H9 (cell line): ENCODE measurements around the gene HS6ST1. TPM values are rescaled to one million over a fixed set of nuclear protein-coding genes. Genes with fewer than 3 reads are reported as not detected.

Experiments used
- DNase-seq: peaks from one replicate; pipeline ENCODE4 v3.0.0-alpha.2; 2017
- H2AFZ ChIP-seq: one replicate; pipeline ENCODE4 v1.6.1; 2013; ENCODE audit warnings: mild to moderate bottlenecking, low read length, control low read depth, moderate library complexity
- H2AK5ac ChIP-seq: 2 replicates; pipeline ENCODE4 v1.6.1; 2013; ENCODE audit warnings: low read length, control low read depth, mixed read lengths; ENCODE audit not compliant: insufficient read length
- H2BK120ac ChIP-seq: one replicate; pipeline ENCODE4 v1.6.1; 2013; ENCODE audit warnings: low read depth, mild to moderate bottlenecking, low read length, control low read depth, inconsistent platforms; ENCODE audit not compliant: poor library complexity, severe bottlenecking
- H2BK12ac ChIP-seq: 2 replicates; pipeline ENCODE4 v1.6.1; 2013; ENCODE audit warnings: low read length, control low read depth, mixed read lengths, low read depth; ENCODE audit not compliant: insufficient read length
- H2BK15ac ChIP-seq: 2 replicates; pipeline ENCODE4 v1.6.1; 2013; ENCODE audit warnings: low read depth, low read length, control low read depth
- H2BK20ac ChIP-seq: one replicate; pipeline ENCODE4 v1.6.1; 2013; ENCODE audit warnings: low read depth, mild to moderate bottlenecking, low read length, control low read depth, inconsistent platforms; ENCODE audit not compliant: poor library complexity, severe bottlenecking
- H2BK5ac ChIP-seq: 2 replicates; pipeline ENCODE4 v1.6.1; 2013; ENCODE audit warnings: low read length, control low read depth, mixed read lengths; ENCODE audit not compliant: insufficient read length
- H3K14ac ChIP-seq: 2 replicates; pipeline ENCODE4 v1.6.1; 2013; ENCODE audit warnings: low read length, control low read depth; ENCODE audit not compliant: insufficient read depth
- H3K18ac ChIP-seq: 2 replicates; pipeline ENCODE4 v1.6.1; 2013; ENCODE audit warnings: low read depth, mild to moderate bottlenecking, mixed read lengths, low read length, control low read depth; ENCODE audit not compliant: insufficient read length
- H3K23ac ChIP-seq: 2 replicates; pipeline ENCODE4 v1.6.1; 2013; ENCODE audit warnings: low read length, control low read depth, mixed read lengths, low read depth; ENCODE audit not compliant: insufficient read length
- H3K23me2 ChIP-seq: 2 replicates; pipeline ENCODE4 v1.6.1; 2013; ENCODE audit warnings: low read depth, mild to moderate bottlenecking, mixed read lengths, low read length, control low read depth; ENCODE audit not compliant: insufficient read length, poor library complexity, severe bottlenecking
- H3K27ac ChIP-seq: 2 replicates; pipeline ENCODE4 v1.5.1; 2013; ENCODE audit warnings: low read length, control low read depth, mixed read lengths, low read depth; ENCODE audit not compliant: insufficient read length
- H3K27me3 ChIP-seq: 2 replicates; pipeline ENCODE4 v1.6.1; 2013; ENCODE audit warnings: low read length, control low read depth, inconsistent platforms; ENCODE audit not compliant: insufficient read depth
- H3K4ac ChIP-seq: 2 replicates; pipeline ENCODE4 v1.6.1; 2013; ENCODE audit warnings: low read depth, mild to moderate bottlenecking, control low read depth, inconsistent platforms, low read length, moderate library complexity
- H3K4me1 ChIP-seq: 2 replicates; pipeline ENCODE4 v1.6.1; 2013; ENCODE audit warnings: low read length, control low read depth, inconsistent platforms; ENCODE audit not compliant: insufficient read depth
- H3K4me2 ChIP-seq: 2 replicates; pipeline ENCODE4 v1.6.1; 2013; ENCODE audit warnings: low read length, control low read depth, mixed read lengths; ENCODE audit not compliant: insufficient read length, insufficient read depth
- H3K56ac ChIP-seq: 2 replicates; pipeline ENCODE4 v1.6.1; 2013; ENCODE audit warnings: low read depth, mild to moderate bottlenecking, mixed read lengths, low read length, control low read depth; ENCODE audit not compliant: insufficient read length
- H3K79me1 ChIP-seq: 2 replicates; pipeline ENCODE4 v1.6.1; 2013; ENCODE audit warnings: low read depth, mild to moderate bottlenecking, moderate library complexity, low read length, control low read depth, inconsistent platforms; ENCODE audit not compliant: insufficient read depth, poor library complexity, severe bottlenecking
- H3K79me2 ChIP-seq: 2 replicates; pipeline ENCODE4 v1.6.1; 2013; ENCODE audit warnings: low read length, control low read depth, inconsistent platforms; ENCODE audit not compliant: insufficient read depth
- H3K9ac ChIP-seq: 2 replicates; pipeline ENCODE4 v1.6.1; 2013; ENCODE audit warnings: low read length, control low read depth, mixed read lengths; ENCODE audit not compliant: insufficient read length; ENCODE audit errors: extremely low read depth
- H3K9me3 ChIP-seq: one replicate; pipeline ENCODE4 v1.6.1; 2013; ENCODE audit warnings: low read depth, low read length, inconsistent platforms; ENCODE audit not compliant: control insufficient read depth
- H3T11ph ChIP-seq: one replicate; pipeline ENCODE4 v1.6.1; 2013; ENCODE audit warnings: mild to moderate bottlenecking, low read length, control low read depth, inconsistent platforms
- H4K20me1 ChIP-seq: one replicate; pipeline ENCODE4 v1.6.1; 2013; ENCODE audit not compliant: control insufficient read depth, insufficient read length, insufficient read depth
- H4K5ac ChIP-seq: 2 replicates; pipeline ENCODE4 v1.6.1; 2013; ENCODE audit warnings: low read depth, mild to moderate bottlenecking, mixed read lengths, low read length, control low read depth; ENCODE audit not compliant: insufficient read length
- H4K8ac ChIP-seq: replicated peaks from 2 replicates; pipeline ENCODE4 v1.6.1; 2013; ENCODE audit warnings: low read length, control low read depth, mixed read lengths, low read depth; ENCODE audit not compliant: insufficient read length
- H4K91ac ChIP-seq: 2 replicates; pipeline ENCODE4 v1.6.1; 2013; ENCODE audit warnings: low read depth, mild to moderate bottlenecking, moderate library complexity, mixed read lengths, low read length, control low read depth; ENCODE audit not compliant: insufficient read length
- H3K27ac Mint-ChIP-seq, 3 experiments: 2 replicates in 2 of 3; 3 replicates in 1 of 3; pipeline ENCODE4 v1.8.0; 2020 to 2021; ENCODE audit warnings: mixed read lengths in 3 of 3, mild to moderate bottlenecking in 1 of 3, moderate library complexity in 1 of 3
- H3K27me3 Mint-ChIP-seq: 2 replicates; pipeline ENCODE4 v1.8.0; 2021; ENCODE audit warnings: low read depth, mild to moderate bottlenecking, moderate library complexity, mixed read lengths
- H3K36me3 Mint-ChIP-seq, 3 experiments: 2 replicates in 2 of 3; 3 replicates in 1 of 3; pipeline ENCODE4 v1.8.0; 2020 to 2021; ENCODE audit warnings: low read depth in 3 of 3, mixed read lengths in 3 of 3; ENCODE audit not compliant: insufficient read depth in 1 of 3
- H3K4me1 Mint-ChIP-seq, 2 experiments: 2 replicates each; pipeline ENCODE4 v1.8.0; 2020; ENCODE audit warnings: mixed read lengths in 2 of 2
- H3K4me3 Mint-ChIP-seq, 2 experiments: 2 replicates in 1 of 2; 3 replicates in 1 of 2; pipeline ENCODE4 v1.8.0; 2020 to 2021; ENCODE audit warnings: mild to moderate bottlenecking in 2 of 2, mixed read lengths in 2 of 2, moderate library complexity in 1 of 2
- H3K9me3 Mint-ChIP-seq, 2 experiments: 2 replicates in 1 of 2; 3 replicates in 1 of 2; pipeline ENCODE4 v1.8.0; 2020; ENCODE audit warnings: mild to moderate bottlenecking in 2 of 2, mixed read lengths in 2 of 2, moderate library complexity in 1 of 2
- CTCF ChIP-seq: fragments of 200-600 bp; sonication (generic); conservative IDR thresholded peaks from 3 replicates; pipeline ENCODE4 v1.8.0; 2021; ENCODE audit warnings: antibody characterized with exemption, mild to moderate bottlenecking
- WGBS: extraction: QIAGEN DNeasy Blood & Tissue Kit; methylation state at CpG from one replicate; pipeline ENCODE4 v1.1.7; 2013; ENCODE audit warnings: missing lambda C conversion rate, low lambda C conversion rate, mixed read lengths; ENCODE audit not compliant: insufficient read length; ENCODE audit errors: extremely low coverage; 5-methylcytosine and 5-hydroxymethylcytosine counted together
- total RNA-seq: library from RNA; stranded (reverse); gene quantifications from 2 replicates; pipeline ENCODE4 v1.2.1, GENCODE V29; 2021

The HS6ST1 gene
- total RNA-seq, 1 experiment from 2014 or later = 60.2 TPM

DNA sequence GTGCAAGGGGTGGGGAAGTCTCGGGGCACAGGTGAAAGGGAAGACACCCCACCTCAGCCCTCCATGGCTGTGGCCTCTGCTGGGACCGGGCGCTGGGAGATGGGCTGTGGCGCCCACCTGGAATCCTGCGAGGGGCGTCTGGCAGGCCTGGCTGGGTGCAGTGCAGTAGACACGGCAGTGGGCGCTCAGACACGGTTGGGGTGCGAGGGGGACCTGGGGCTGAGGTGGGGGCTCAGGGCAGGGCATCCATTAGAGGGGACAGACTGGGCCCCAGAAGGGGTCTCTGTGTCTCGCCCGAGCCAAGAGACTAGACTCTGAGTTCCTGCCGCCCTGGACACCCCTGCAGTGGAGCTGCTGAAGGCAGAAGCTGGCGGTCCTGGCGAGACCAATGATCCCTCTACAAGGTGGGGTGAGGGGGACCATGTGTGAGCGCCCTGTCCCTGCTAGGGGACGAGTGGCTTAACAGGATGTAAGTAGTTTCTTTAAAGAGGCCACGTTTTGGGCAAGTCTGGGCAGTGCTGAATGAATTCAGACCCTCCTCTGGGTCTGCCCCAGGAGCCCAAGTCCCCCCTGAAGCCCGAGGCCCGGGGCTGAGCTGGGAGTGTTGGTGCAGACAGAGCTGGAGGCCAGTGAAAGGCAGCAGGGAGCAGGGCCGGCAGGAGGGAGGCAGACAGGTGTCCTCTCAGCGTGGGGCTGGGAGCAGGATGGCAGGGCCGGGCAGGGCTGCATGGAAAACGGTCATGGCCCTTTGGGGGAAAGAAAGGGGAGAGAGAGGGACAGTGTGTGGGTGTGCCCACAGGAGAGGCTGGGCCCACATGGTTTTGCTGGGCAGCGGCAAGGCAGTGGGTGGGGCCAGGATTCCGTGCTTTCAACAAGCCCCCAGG, 57.2 kb downstream of the HS6ST1 start:
- WGBS = no CpG with 5 or more reads among the region's 26 CpGs
- no peaks in the 10 kb centered on the region for H3K23me2 ChIP-seq
- DNase-seq = peak; percentile 37
- H3K79me1 ChIP-seq = no peaks in the 10 kb centered on the region
- no peaks in the 10 kb centered on the region for H3K9me3 ChIP-seq
- TF ChIP-seq CTCF = no peak
- H2BK20ac ChIP-seq = no peak overlapping the region
- peaks cover 3% of the 10 kb centered on the region for H3K27me3 Mint-ChIP-seq
- no peak overlapping the region for H4K5ac ChIP-seq
- no peak overlapping the region for H2AK5ac ChIP-seq
- H2BK5ac ChIP-seq = no peak overlapping the region
- H3K9ac ChIP-seq = no peak overlapping the region
- H3T11ph ChIP-seq = no peak overlapping the region
- H4K8ac ChIP-seq = no peak overlapping the region
- peaks cover 33 to 37% of the 10 kb centered on the region in 2 experiments for H3K4me1 Mint-ChIP-seq
- peaks cover 9% of the 10 kb centered on the region; the same call in 1 of the 2 replicates for H3K4me1 ChIP-seq
- H2BK120ac ChIP-seq = no peak overlapping the region
- H3K27ac ChIP-seq = no peak overlapping the region
- H3K36me3 Mint-ChIP-seq = peaks cover 1 to 7% (median 5%) of the 10 kb centered on the region in 3 experiments; a peak in 4 of 7 replicates
- H4K20me1 ChIP-seq = no peaks in the 10 kb centered on the region
- H3K23ac ChIP-seq = no peak overlapping the region
- H2AFZ ChIP-seq = no peak overlapping the region
- no peak overlapping the region for H2BK12ac ChIP-seq
- no peaks in the 10 kb centered on the region for H3K27me3 ChIP-seq
- H3K4ac ChIP-seq = no peak overlapping the region
- H3K9me3 Mint-ChIP-seq = no peaks in the 10 kb centered on the region; a peak in 1 of 5 replicates
- peak overlapping the region; percentile 47 to 55; a peak in 2 of 5 replicates for H3K4me3 Mint-ChIP-seq
- no peaks in the 10 kb centered on the region for H3K79me2 ChIP-seq
- peak overlapping the region; percentile 78 for H3K14ac ChIP-seq
- H3K18ac ChIP-seq = peak overlapping the region; percentile 86
- H3K56ac ChIP-seq = no peak overlapping the region
- no peak overlapping the region for H2BK15ac ChIP-seq
- H4K91ac ChIP-seq = no peak overlapping the region
- H3K4me2 ChIP-seq = no peak overlapping the region
- peak overlapping the region; percentile 83 to 99 (median 99); a peak in 6 of 7 replicates for H3K27ac Mint-ChIP-seq
